Esophagus mucosa (tissue), 1 donor: Measurements from ENCODE around the gene OR5L2. TPM values are rescaled to one million over a fixed set of nuclear protein-coding genes. Genes with fewer than 3 reads are reported as not detected.
"Not testable (repeated sequence)": the region's sequence is repeated elsewhere in the genome, so short reads cannot be mapped to it uniquely, and the experiment has no call there.

Experiments
- ATAC-seq: fragments of 200-7000 bp; cut with Tn5 transposase; one replicate; pipeline ENCODE4 v1.9.1; 2020
- total RNA-seq: library from RNA; stranded (reverse); gene quantifications from one replicate; pipeline ENCODE4 v1.2.4, GENCODE V29; 2023
- donor health status: DM: yes; HTN: yes; CAD: no.

OR5L2 gene
- total RNA-seq, result not detected

DNA sequence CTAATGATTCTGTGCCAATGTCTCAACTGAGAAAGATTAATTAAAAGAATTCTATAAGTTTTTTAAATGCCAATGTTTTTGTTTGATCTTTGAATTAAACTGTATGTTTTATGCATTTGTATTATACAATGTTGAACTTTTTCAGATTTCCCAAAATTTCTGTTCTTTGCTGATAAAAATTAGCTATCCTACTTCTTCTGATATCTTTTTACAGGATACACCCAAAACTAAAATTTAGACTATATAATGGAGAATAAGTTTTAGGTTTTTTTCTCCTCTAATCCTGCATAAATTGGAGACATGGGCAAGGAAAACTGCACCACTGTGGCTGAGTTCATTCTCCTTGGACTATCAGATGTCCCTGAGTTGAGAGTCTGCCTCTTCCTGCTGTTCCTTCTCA lies at the start of gene OR5L2:
Gene OR5L2 (plus strand): TSS at position 301 of the 400 bp plus-strand sequence. CDS start 0 bp downstream, at position 301.
- no peak for ATAC-seq

DNA sequence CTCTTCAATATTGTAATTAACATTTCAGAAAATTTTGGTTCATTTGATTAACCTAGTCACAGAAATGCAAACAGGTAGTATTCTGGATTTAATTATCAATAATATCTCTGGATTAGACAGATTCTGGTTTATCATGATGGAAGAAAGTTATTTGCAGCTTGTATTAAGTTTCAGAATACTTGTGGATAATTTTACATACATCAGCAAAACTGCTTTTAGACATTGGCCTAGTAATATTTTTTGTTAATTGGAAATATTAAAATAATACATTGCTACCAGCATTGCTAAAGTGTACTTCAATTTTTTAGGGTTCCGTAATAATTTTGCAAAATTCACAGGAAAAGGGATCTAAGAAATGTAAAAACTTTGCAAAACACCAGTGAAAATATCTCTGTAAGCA lies 35.4 kb upstream of the OR5L2 start:
- ATAC-seq, result no peak

DNA sequence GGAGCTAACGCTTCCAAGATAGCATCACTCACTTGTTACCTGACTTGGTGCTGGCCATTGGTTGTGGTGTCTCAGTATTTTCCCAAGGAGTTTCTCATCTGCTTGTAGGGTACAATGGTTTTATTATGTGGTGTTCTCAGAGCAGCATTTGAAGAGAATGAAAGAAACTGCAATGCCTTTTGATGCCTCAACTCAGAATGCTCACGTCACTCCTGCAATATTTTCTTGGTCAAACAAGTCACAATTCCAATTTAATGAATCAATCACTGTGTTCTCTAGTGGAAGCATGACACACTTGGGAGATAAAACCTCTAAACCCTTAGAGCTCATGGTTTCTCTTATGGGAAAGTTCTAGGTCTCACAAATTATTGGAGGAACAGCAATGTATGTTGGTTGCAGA lies 33.7 kb upstream of the OR5L2 start:
- ATAC-seq, result no peak

DNA sequence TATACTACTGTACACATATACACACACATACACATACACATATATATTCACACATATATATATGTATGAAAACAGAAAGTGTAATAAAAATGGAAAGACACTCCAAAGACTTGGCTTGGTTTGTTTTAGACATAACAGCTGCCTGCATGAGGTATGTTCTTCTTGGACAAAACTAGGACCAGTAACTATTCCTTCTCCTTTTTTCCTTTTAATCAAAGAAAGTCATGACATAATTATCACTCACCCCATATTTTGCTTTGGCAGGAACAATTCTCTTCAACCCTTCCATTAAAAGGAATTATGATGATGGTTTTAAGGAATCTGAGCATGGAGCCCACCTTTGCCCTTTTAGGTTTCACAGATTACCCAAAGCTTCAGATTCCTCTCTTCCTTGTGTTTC lies 31.8 kb upstream of the OR5L2 start, which contains the start of gene OR5D14:
Gene OR5D14 (plus strand): TSS at position 301 of the 400 bp plus-strand sequence. CDS start 0 bp downstream, at position 301.
- ATAC-seq, result no peak

DNA sequence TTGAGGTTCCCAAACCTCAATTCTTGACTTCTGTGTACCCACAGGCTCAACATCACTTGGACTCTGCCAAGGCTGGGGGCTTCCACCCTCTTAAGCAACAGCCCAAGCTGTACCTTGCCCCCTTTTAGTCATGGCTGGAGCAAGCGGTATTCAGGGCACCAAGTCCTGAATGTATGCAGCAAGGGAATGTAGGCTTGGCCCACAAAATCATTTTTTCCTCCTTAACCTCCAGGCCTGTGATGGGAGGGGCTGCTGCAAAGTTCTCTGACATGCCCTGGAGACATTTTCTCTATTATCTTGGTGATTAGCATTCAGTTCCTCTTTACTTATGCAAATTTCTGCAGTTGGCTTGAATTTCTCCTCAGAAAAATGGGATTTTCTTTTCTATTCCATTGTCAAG lies 20.8 kb upstream of the OR5L2 start:
- ATAC-seq, result no peak

DNA sequence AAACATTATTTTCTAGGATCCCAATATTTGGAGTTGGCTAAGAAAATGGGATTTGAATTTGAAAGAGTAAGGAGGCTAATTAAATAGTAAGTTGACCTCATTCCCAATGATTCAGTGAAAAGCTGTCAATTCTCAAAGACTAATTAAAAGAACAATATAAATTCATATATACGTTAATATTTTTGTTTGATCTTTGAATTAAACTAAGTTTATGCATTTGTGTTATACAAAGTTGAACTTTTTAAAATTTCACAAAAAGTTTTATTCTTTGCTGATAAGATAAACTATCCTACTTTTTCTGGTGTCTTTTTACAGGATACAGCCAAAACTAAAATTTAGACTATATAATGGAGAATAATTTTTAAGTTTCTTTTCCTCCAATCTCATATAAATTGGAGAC lies 16.0 kb upstream of the OR5L2 start, which contains the start of gene OR5L1:
Gene OR5L1 (plus strand): TSS at position 301 of the 400 bp plus-strand sequence. CDS start 100 bp downstream, outside the sequence.
- ATAC-seq, result no peak

DNA sequence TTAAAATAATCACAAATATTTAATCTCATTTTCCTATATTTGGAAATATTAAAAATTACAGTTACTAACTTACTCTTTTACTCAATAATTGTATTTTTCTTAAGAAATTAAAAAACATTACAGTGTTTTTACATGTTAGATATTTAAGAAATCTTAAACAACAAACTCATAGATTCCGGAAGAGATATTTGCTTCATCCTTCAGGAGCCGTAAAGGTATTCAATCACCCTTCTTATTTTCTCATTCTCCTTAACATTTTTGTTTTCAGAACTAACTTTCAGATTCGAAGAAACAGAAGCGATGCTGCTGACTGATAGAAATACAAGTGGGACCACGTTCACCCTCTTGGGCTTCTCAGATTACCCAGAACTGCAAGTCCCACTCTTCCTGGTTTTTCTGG lies 7.7 kb upstream of the OR5L2 start, which contains the start of gene OR5D18:
Gene OR5D18 (plus strand): TSS at position 301 of the 400 bp plus-strand sequence. CDS start 0 bp downstream, at position 301.
- no peak for ATAC-seq

DNA sequence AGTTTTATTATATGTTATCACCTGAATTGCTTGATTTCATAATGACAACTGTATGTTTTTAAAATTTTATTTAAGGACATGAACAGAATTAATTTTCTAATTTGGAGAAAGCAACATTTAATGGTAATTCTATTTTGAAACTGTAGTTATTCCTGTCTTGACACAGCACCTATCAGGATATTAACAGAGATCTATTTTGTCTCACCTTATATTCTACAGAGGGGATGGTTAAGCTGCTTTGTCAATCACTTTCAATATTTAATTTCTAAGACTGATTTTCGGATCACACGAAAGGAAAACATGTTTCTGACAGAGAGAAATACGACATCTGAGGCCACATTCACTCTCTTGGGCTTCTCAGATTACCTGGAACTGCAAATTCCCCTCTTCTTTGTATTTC lies 11.4 kb downstream of the OR5L2 start, which contains the start of gene OR5D16:
Gene OR5D16 (plus strand): TSS at position 301 of the 400 bp plus-strand sequence. CDS start 0 bp downstream, at position 301.
- ATAC-seq, result no peak

DNA sequence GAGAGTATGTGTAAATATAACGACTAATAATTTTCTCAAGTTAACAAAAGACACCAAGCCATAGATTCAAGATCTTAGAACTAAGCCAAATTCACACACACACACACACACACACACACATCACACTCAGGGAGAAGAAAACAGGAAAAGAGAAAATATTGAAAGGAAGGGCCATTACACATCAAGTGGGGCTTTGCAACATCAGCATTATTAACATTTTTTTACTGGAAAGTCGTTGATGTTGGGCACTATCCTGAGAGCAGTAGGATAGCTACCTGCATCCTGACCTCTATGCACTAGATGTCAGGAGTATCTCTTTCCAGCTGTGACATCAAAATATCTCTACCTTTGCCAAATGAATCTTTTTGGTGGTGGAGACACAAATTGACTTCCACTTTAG lies 20.4 kb downstream of the OR5L2 start:
- no peak for ATAC-seq

DNA sequence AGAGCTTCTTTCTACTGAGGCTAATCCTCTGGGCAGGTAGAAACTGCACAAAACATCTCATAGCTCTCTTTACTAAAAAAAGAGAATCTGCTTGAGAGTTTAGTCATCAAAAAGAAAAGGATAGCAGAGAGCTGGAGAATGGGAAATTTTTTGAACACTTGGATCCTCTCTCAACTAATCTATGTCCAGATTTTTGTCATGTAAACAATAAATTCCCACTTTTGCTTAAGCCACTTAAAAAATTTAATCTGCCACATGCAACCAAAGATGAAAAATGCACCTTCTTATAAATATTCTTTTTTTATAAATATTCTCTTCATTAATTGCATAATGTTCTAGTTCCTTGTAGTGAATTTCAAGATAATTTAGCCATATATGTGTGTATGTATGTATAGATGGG lies 22.0 kb downstream of the OR5L2 start:
- ATAC-seq, result no peak

DNA sequence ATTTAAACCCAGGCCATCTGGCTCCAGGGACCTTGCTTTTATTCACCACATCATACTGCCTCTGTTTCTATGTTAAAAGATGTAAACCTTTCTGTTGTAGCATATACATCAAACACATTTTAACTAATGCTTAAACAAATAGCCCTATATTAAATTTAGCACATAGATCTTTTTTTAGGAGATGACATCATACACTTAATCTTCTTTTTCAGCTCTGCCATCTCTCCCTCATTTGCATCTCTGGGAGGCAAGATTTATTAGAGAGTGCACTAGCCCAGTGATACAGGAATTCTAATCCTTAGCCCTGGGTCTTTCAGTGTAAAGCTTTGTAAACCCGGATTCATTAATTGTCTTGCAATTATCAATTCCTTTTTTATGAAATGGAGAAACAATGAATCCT lies 25.1 kb downstream of the OR5L2 start:
- no peak for ATAC-seq

DNA sequence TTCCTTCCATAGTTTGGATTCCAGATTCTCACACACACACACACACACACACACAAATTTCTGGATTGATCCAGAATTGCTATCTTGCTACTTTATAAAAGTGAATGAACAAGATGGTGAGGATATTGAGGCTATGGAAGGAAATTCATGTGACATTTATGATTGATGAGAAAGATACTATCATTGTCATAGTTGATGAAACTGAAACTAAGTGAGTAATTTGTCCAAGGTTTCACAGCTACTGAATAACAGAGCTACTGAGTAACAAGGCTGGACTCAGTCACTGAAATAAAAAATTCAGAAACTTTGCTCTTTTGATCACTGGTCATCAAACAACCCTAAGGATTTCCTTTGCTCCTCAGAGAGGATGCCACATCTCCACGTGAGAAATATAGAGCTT lies 27.7 kb downstream of the OR5L2 start:
- no peak for ATAC-seq

DNA sequence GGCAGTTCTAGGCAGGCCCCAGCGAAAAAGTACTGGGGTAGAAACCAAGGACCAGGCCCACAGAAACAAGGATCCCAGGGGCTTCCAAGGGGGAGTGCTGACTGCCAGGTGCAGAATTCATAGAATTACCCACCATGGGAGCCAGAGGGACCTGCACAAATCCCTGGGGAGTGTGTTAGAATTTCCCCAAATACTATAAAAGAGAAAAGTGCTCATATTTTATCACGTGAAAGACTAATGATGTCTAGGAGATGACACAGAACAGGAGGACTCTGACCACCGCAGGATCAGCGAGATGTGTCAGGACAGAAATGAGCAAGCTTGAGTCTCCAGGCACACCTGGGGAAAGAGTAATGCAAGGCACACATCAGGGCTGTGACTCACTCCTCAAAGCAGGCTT lies 40.3 kb downstream of the OR5L2 start:
- ATAC-seq, result not testable (repeated sequence)

DNA sequence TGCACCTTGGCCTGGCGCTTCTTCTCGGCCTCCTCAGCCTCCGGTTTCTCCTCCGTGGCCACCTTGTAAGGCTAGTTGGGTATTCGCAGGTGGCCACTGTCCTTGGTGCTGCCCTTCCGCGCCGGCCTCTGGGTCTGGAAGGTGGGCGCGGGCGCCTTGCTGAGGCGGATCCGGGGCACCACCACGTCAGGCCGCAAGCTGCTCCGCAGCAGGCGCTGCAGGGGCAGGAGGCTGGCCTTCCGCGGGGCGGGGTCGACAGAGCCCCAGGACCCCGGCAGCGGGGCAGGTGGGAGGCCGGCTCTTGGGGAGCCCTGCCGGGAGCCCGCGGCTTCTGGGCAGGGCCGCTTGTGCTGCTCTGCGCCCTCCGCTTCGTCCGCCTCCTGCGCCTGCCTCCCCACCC lies 45.7 kb downstream of the OR5L2 start:
- ATAC-seq, result not testable (repeated sequence)

DNA sequence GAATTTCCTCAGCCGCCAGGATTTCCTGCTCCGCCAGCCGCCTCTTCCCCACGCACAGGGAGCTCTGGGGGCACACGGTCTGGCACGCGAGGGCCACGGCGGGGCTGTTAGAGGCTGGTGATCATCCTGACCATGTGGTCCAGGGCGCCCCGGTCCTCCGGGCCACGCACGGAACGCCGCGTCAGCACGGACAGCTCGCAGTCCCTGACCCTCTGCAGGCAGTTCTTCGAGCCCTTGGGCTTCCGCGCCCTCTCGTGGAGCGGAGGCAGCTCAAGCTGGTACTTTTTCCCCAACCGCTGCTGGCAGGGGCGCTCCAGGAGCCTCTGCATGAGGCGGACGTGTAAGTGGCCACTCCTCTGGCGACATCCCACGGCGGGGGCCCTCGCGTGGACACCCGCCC lies 46.1 kb downstream of the OR5L2 start:
- not testable (repeated sequence) for ATAC-seq

Other genes with a start within 250 kb of the OR5L2 start
- gene OR4C11, start 219.6 kb upstream of the OR5L2 start, total RNA-seq, result not detected
- gene OR4P4, start 192.1 kb upstream of the OR5L2 start, total RNA-seq, result not detected
- not detected for gene OR4S2, start 178.9 kb upstream of the OR5L2 start, total RNA-seq
- gene OR4C6, start 165.0 kb upstream of the OR5L2 start, total RNA-seq, result not detected
- not detected for gene OR5D13, start 53.8 kb upstream of the OR5L2 start, total RNA-seq
- not detected for gene OR5D14, start 31.7 kb upstream of the OR5L2 start, total RNA-seq
- not detected for gene OR5L1, start 15.9 kb upstream of the OR5L2 start, total RNA-seq
- not detected for gene OR5D18, start 7.6 kb upstream of the OR5L2 start, total RNA-seq
- gene OR5D16, start 11.5 kb downstream of the OR5L2 start, total RNA-seq, result not detected
- not detected for gene TRIM51, start 56.1 kb downstream of the OR5L2 start, total RNA-seq
- not detected for gene OR5W2, start 87.4 kb downstream of the OR5L2 start, total RNA-seq
- not detected for gene OR5I1, start 109.2 kb downstream of the OR5L2 start, total RNA-seq
- gene OR10AG1, start 142.7 kb downstream of the OR5L2 start, total RNA-seq, result not detected
- gene OR5F1, start 167.4 kb downstream of the OR5L2 start, total RNA-seq, result not detected
- gene OR5AS1, start 200.4 kb downstream of the OR5L2 start, total RNA-seq, result not detected